Measurements from ENCODE around the gene FARP1. TPM values are rescaled to one million over a fixed set of nuclear protein-coding genes. Genes with fewer than 3 reads are reported as not detected.
A peak's percentile ranks its signal among the peaks of the same experiment; 100 is the strongest.

Gene FARP1
- total RNA-seq, 1 donor from 2014 or later, result 128 TPM

GRCh38 chr13:98315466-98315865 is 172.6 kb downstream of the FARP1 start:
- no peaks in the 10 kb centered on the region for H3K27me3 Mint-ChIP-seq (ENCODE audit: low read depth, unreplicated experiment)
- H3K27me3 ChIP-seq (ENCODE audit: insufficient read depth, low read length), result no peaks in the 10 kb centered on the region
- H3K9ac ChIP-seq (ENCODE audit: low read length), result no peak overlapping the region
- no peak for TF ChIP-seq CTCF (IDR thresholded peaks at IDR 0.05; ENCODE audit: insufficient read depth, low read depth, low read length)
- TF ChIP-seq EZH2 (IDR thresholded peaks at IDR 0.05; ENCODE audit: insufficient read depth, low read length), result no peak
- peak overlapping the region; percentile 75 for H3K27ac Mint-ChIP-seq (ENCODE audit: unreplicated experiment)
- DNase-seq (ENCODE audit: low read depth) (peak; percentile 45), FAIRE-seq (peak; percentile 89)
- peaks cover 16% of the 10 kb centered on the region for H3K79me2 ChIP-seq (ENCODE audit: insufficient read depth, low read length)
- no peak overlapping the region for H2AFZ ChIP-seq (ENCODE audit: low read depth, low read length)
- peaks cover 15% of the 10 kb centered on the region for H4K20me1 ChIP-seq (ENCODE audit: insufficient read depth, low read length)
- no peaks in the 10 kb centered on the region for H3K4me1 ChIP-seq (ENCODE audit: insufficient read depth, low read length)
- peaks cover 20% of the 10 kb centered on the region for H3K4me1 Mint-ChIP-seq (ENCODE audit: low read depth, unreplicated experiment)
- peaks cover 6% of the 10 kb centered on the region for H3K36me3 Mint-ChIP-seq (ENCODE audit: low read depth, unreplicated experiment)
- no peaks in the 10 kb centered on the region for H3K9me3 Mint-ChIP-seq (ENCODE audit: unreplicated experiment)
- no peak overlapping the region for H3K4me3 Mint-ChIP-seq (ENCODE audit: unreplicated experiment)
- H3K36me3 ChIP-seq (ENCODE audit: insufficient read depth, low read length), result no peaks in the 10 kb centered on the region
- no peak overlapping the region for H3K4me3 ChIP-seq (ENCODE audit: insufficient read depth, low read depth, low read length)
- H3K4me2 ChIP-seq (ENCODE audit: low read length), result no peak overlapping the region
- H3K27ac ChIP-seq (ENCODE audit: low read depth, low read length), result no peak overlapping the region
- H3K9me3 ChIP-seq (ENCODE audit: insufficient read depth, low read depth, low read length), result no peaks in the 10 kb centered on the region

DNA sequence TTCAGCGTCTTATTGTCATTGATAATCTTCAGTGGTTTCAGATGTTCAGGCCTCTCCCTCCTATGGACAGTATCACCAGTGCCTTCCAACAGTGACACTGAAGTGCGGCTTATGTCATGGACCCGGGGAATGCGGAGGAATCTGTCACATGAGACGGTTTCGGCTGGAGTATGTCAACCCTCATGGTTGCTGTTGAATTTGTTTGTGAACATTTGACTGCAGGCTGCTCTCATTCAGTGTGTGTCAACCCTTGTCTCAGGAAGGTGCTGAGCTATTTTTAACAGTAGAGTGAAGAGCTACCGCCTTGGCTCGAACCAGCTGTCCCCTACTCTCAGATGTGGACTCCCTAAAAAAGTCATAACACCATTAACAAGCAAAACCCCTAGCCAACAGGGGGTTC is 173.0 kb downstream of the FARP1 start:
- no peak overlapping the region for H3K9ac ChIP-seq (ENCODE audit: low read length)
- no peak overlapping the region for H3K27ac ChIP-seq (ENCODE audit: low read depth, low read length)
- H4K20me1 ChIP-seq (ENCODE audit: insufficient read depth, low read length), result peaks cover 15% of the 10 kb centered on the region
- Mint-ChIP-seq H3K27ac (ENCODE audit: unreplicated experiment) (no peak overlapping the region), H3K9me3 (ENCODE audit: unreplicated experiment) (no peaks in the 10 kb centered on the region), H3K36me3 (ENCODE audit: low read depth, unreplicated experiment) (peaks cover 2% of the 10 kb centered on the region), H3K4me3 (ENCODE audit: unreplicated experiment) (no peak overlapping the region), H3K27me3 (ENCODE audit: low read depth, unreplicated experiment) (no peaks in the 10 kb centered on the region), H3K4me1 (ENCODE audit: low read depth, unreplicated experiment) (peaks cover 20% of the 10 kb centered on the region)
- no peak for DNase-seq (ENCODE audit: low read depth)
- no peak overlapping the region for H3K4me3 ChIP-seq (ENCODE audit: insufficient read depth, low read depth, low read length)
- H3K4me2 ChIP-seq (ENCODE audit: low read length), result no peak overlapping the region
- no peaks in the 10 kb centered on the region for H3K9me3 ChIP-seq (ENCODE audit: insufficient read depth, low read depth, low read length)
- H3K4me1 ChIP-seq (ENCODE audit: insufficient read depth, low read length), result no peaks in the 10 kb centered on the region
- H3K36me3 ChIP-seq (ENCODE audit: insufficient read depth, low read length), result no peaks in the 10 kb centered on the region
- peaks cover 16% of the 10 kb centered on the region for H3K79me2 ChIP-seq (ENCODE audit: insufficient read depth, low read length)
- no peak overlapping the region for H2AFZ ChIP-seq (ENCODE audit: low read depth, low read length)
- no peak for TF ChIP-seq CTCF (IDR thresholded peaks at IDR 0.05; ENCODE audit: insufficient read depth, low read depth, low read length)
- no peak for TF ChIP-seq EZH2 (IDR thresholded peaks at IDR 0.05; ENCODE audit: insufficient read depth, low read length)
- no peak for FAIRE-seq
- no peaks in the 10 kb centered on the region for H3K27me3 ChIP-seq (ENCODE audit: insufficient read depth, low read length)

GRCh38 chr13:98317573-98318171 is 174.8 kb downstream of the FARP1 start:
- no peak for DNase-seq (ENCODE audit: low read depth)
- FAIRE-seq, result no peak
- Histone ChIP-seq H3K4me2 (ENCODE audit: low read length) (no peak overlapping the region), H3K79me2 (ENCODE audit: insufficient read depth, low read length) (peaks cover 24% of the 10 kb centered on the region), H3K36me3 (ENCODE audit: insufficient read depth, low read length) (no peaks in the 10 kb centered on the region), H2AFZ (ENCODE audit: low read depth, low read length) (no peak overlapping the region), H3K4me1 (ENCODE audit: insufficient read depth, low read length) (no peaks in the 10 kb centered on the region), H3K27ac (ENCODE audit: low read depth, low read length) (no peak overlapping the region), H3K27me3 (ENCODE audit: insufficient read depth, low read length) (no peaks in the 10 kb centered on the region), H4K20me1 (ENCODE audit: insufficient read depth, low read length) (peaks cover 25% of the 10 kb centered on the region), H3K9ac (ENCODE audit: low read length) (no peak overlapping the region), H3K4me3 (ENCODE audit: insufficient read depth, low read depth, low read length) (no peak overlapping the region), H3K9me3 (ENCODE audit: insufficient read depth, low read depth, low read length) (no peaks in the 10 kb centered on the region)
- no peak overlapping the region for H3K27ac Mint-ChIP-seq (ENCODE audit: unreplicated experiment)
- H3K36me3 Mint-ChIP-seq (ENCODE audit: low read depth, unreplicated experiment), result peaks cover 9% of the 10 kb centered on the region
- TF ChIP-seq EZH2 (IDR thresholded peaks at IDR 0.05; ENCODE audit: insufficient read depth, low read length), result no peak
- TF ChIP-seq CTCF (IDR thresholded peaks at IDR 0.05; ENCODE audit: insufficient read depth, low read depth, low read length), result no peak
- peaks cover 20% of the 10 kb centered on the region for H3K4me1 Mint-ChIP-seq (ENCODE audit: low read depth, unreplicated experiment)
- no peak overlapping the region for H3K4me3 Mint-ChIP-seq (ENCODE audit: unreplicated experiment)
- no peaks in the 10 kb centered on the region for H3K9me3 Mint-ChIP-seq (ENCODE audit: unreplicated experiment)
- H3K27me3 Mint-ChIP-seq (ENCODE audit: low read depth, unreplicated experiment), result no peaks in the 10 kb centered on the region

Data from astrocyte (in vitro differentiated cells and primary cell).